Endothelial cell of umbilical vein (primary cell): Measurements from ENCODE around the gene C22orf42. TPM values are rescaled to one million over a fixed set of nuclear protein-coding genes. Genes with fewer than 3 reads are reported as not detected.

ENCODE experiments used
- BruUV-seq: library from RNA; stranded (reverse); fragments of 400-500 nt; replicated peaks from 2 replicates; lab custom pipeline; 2021; lab: Mats Ljungman, UMichigan
- CTCF ChIA-PET: fragments of 300-600, 350-600 bp; sonication (Branson Sonifier 250); formaldehyde crosslinking; loops from one replicate; lab custom pipeline; 2021; ENCODE audit warnings: antibody characterized with exemption, inconsistent platforms; lab: Charles Lee
- POLR2A ChIA-PET: fragments of 300-600, 350-600 bp; sonication (Branson Sonifier 250); formaldehyde crosslinking; loops from one replicate; lab custom pipeline; 2021; ENCODE audit warnings: antibody characterized with exemption, inconsistent platforms; lab: Charles Lee
- DNase-seq: peaks from one replicate; pipeline ENCODE4 v3.0.0-alpha.2; 2011; ENCODE audit warnings: low read depth, low spot score
- FAIRE-seq: peaks from 2 replicates; lab custom pipeline; 2011; peaks lifted over from hg19 to GRCh38; lab: Jason Lieb, UNC
- H2AFZ ChIP-seq: 2 replicates; pipeline ENCODE4 v1.6.0; 2012; ENCODE audit warnings: low read depth, low read length, control low read depth, inconsistent platforms
- H3K27ac ChIP-seq: 2 replicates; pipeline ENCODE4 v1.5.1; 2011; ENCODE audit warnings: low read depth, mild to moderate bottlenecking, control low read depth, low read length, moderate library complexity; ENCODE audit not compliant: insufficient read depth
- H3K27me3 ChIP-seq, 2 experiments: 2 replicates each; pipeline versions ENCODE4 v1.6.0 to v1.6.1; 2011; ENCODE audit warnings: low read length in 2 of 2, mixed read lengths in 1 of 2; ENCODE audit not compliant: control insufficient read depth in 2 of 2, insufficient read depth in 2 of 2
- H3K36me3 ChIP-seq, 2 experiments: 2 replicates in 1 of 2; 3 replicates in 1 of 2; pipeline ENCODE4 v1.5.1; 2011; ENCODE audit warnings: low read length in 2 of 2, mild to moderate bottlenecking in 1 of 2, moderate library complexity in 1 of 2; ENCODE audit not compliant: control insufficient read depth in 2 of 2, insufficient read depth in 2 of 2; ENCODE audit errors: extremely low read depth in 1 of 2
- H3K4me1 ChIP-seq: 3 replicates; pipeline ENCODE4 v1.5.1; 2011; ENCODE audit warnings: mild to moderate bottlenecking, low read length; ENCODE audit not compliant: control insufficient read depth, insufficient read depth; ENCODE audit errors: extremely low read depth
- H3K4me2 ChIP-seq: 2 replicates; pipeline ENCODE4 v1.6.1; 2011; ENCODE audit warnings: low read length, control low read depth, mixed read lengths; ENCODE audit not compliant: insufficient read depth
- H3K4me3 ChIP-seq, 3 experiments: fragments of 200-600 bp in 1 of 3; sonication (generic), shearing (Covaris generic) in 1 of 3; replicated peaks in 1 of 3; 2 replicates each; pipeline ENCODE4 v1.5.1; 2011 to 2016; ENCODE audit warnings: control low read depth in 3 of 3, low read length in 3 of 3, mild to moderate bottlenecking in 2 of 3, inconsistent platforms in 1 of 3, low read depth in 1 of 3, moderate library complexity in 1 of 3; ENCODE audit not compliant: insufficient read depth in 1 of 3
- H3K79me2 ChIP-seq: 2 replicates; pipeline ENCODE4 v1.6.0; 2012; ENCODE audit warnings: low read length, inconsistent platforms; ENCODE audit not compliant: control insufficient read depth, insufficient read depth
- H3K9ac ChIP-seq: replicated peaks from 2 replicates; pipeline ENCODE3; 2011; ENCODE audit warnings: low read length, control low read depth; ENCODE audit not compliant: insufficient read depth; ENCODE audit errors: extremely low read depth
- H3K9me1 ChIP-seq: replicated peaks from 3 replicates; pipeline ENCODE4 v1.6.0; 2011; ENCODE audit warnings: mild to moderate bottlenecking, low read length; ENCODE audit not compliant: control insufficient read depth, insufficient read depth; ENCODE audit errors: extremely low read depth
- H3K9me3 ChIP-seq: replicated peaks from 2 replicates; pipeline ENCODE4 v1.5.1; 2012; ENCODE audit warnings: low read length, inconsistent platforms; ENCODE audit not compliant: control insufficient read depth, insufficient read depth
- H4K20me1 ChIP-seq: replicated peaks from 2 replicates; pipeline ENCODE3; 2011; ENCODE audit warnings: mild to moderate bottlenecking, low read length; ENCODE audit not compliant: control insufficient read depth, insufficient read depth; ENCODE audit errors: extremely low read depth
- CTCF ChIP-seq, 2 donors: IDR thresholded peaks; 1 replicate in 1 of 2; 2 replicates in 1 of 2; pipeline ENCODE4 v1.5.1; 2011; ENCODE audit warnings: low read length in 2 of 2, mild to moderate bottlenecking in 2 of 2, moderate library complexity in 2 of 2, control low read depth in 1 of 2, inconsistent platforms in 1 of 2, low read depth in 1 of 2; ENCODE audit not compliant: insufficient read depth in 1 of 2; ENCODE audit errors: extremely low read depth in 1 of 2
- EZH2 ChIP-seq: IDR thresholded peaks from 2 replicates; pipeline ENCODE4 v1.6.1; 2012; ENCODE audit warnings: borderline replicate concordance, low read depth, mild to moderate bottlenecking, moderate library complexity, low read length, inconsistent platforms; ENCODE audit not compliant: severe bottlenecking
- JUN ChIP-seq: IDR thresholded peaks from 2 replicates; pipeline ENCODE4 v1.6.1; 2011; ENCODE audit warnings: borderline replicate concordance, low read depth; ENCODE audit not compliant: insufficient read length, insufficient read depth
- MYC ChIP-seq: IDR thresholded peaks from one replicate; pipeline ENCODE4 v1.6.1; 2011; ENCODE audit warnings: mild to moderate bottlenecking, low read depth, low read length
- POLR2A ChIP-seq: IDR thresholded peaks from 2 replicates; pipeline ENCODE4 v1.6.1; 2012; ENCODE audit warnings: low read depth, mild to moderate bottlenecking, control low read depth, low read length
- dilution Hi-C: fragments of 300-500 bp; cut with MboI; formaldehyde crosslinking; loops from one replicate; pipeline ENCODE4 v1.15.0; 2019; ENCODE audit warnings: low sequenced_read_pairs; ENCODE audit not compliant: extremely low pct_ligation_motif_present
- intact Hi-C: fragments of 100-400 bp; cut with micrococcal nuclease; formaldehyde crosslinking; loops from one replicate; pipeline ENCODE4 v1.10.0; 2022
- polyA plus RNA-seq, 4 experiments: library from polyadenylated mRNA; depleted of rRNA in 3 of 4; stranded (reverse) in 3 of 4; unstranded in 1 of 4; fragments of >200 nt; gene quantifications; 2 replicates each; pipeline versions ENCODE4 v1.2.1 to v1.2.3, GENCODE V29; 2011 to 2012; ENCODE audit warnings: missing spikeins in 1 of 4
- total RNA-seq: library from RNA; stranded (reverse); gene quantifications from 2 replicates; pipeline ENCODE4 v1.2.3, GENCODE V29; 2021
- TF ChIP-seq, protein P1 (sequence below): IDR thresholded peaks from 2 replicates; pipeline ENCODE4 v1.6.1; 2011; ENCODE audit not compliant: insufficient read depth, insufficient read length

The C22orf42 gene
- total and polyA plus RNA-seq, 2 donors (not counting 3 experiments of a cell fraction or from before 2014, with no cell fraction given) = not detected

- no TSS peak for BruUV-seq
- DNase-seq = no peak
- Histone ChIP-seq H2AFZ (no peak overlapping the region), H3K9ac (no peak overlapping the region), H3K79me2 (no peaks in the 10 kb centered on the region), H3K36me3 (no peaks in the 10 kb centered on the region), H3K4me1 (no peaks in the 10 kb centered on the region), H3K4me2 (no peak overlapping the region), H4K20me1 (no peaks in the 10 kb centered on the region), H3K27ac (no peak overlapping the region), H3K9me3 (no peaks in the 10 kb centered on the region), H3K4me3 (no peak overlapping the region), H3K27me3 (peaks cover 8 to 22% of the 10 kb centered on the region in 2 experiments), H3K9me1 (no peaks in the 10 kb centered on the region)
- FAIRE-seq = no peak
- ChIA-PET POLR2A (no interaction called here), CTCF (interaction anchor here (1.0 to 4.1 kb wide), 4 partner anchors 66 to 231 kb away, joined by 3 to 29 read pairs (median 4); no protein-coding TSS in a partner anchor)
- dilution Hi-C loops = no loop called here
- intact Hi-C loops = no loop called here
- TF ChIP-seq JUN (no peak), EZH2 (no peak), POLR2A (no peak), CTCF (IDR thresholded peaks at IDR 0.05; ENCODE audit: extremely low read depth in 1 of 2, insufficient read depth in 1 of 2, low read depth in 1 of 2, low read length in 2 of 2) (no peak), MYC (no peak)
- TF ChIP-seq, protein P1, sequence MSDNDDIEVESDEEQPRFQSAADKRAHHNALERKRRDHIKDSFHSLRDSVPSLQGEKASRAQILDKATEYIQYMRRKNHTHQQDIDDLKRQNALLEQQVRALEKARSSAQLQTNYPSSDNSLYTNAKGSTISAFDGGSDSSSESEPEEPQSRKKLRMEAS = no peak
These were observed 41.6 kb upstream of the C22orf42 start for GRCh38 chr22:32200752-32201151.
